Activated CD8-positive, alpha-beta memory T cell treated with anti-CD3 and anti-CD28 coated beads for 36 hours (primary cell): ENCODE results near the gene ABR. TPM values are rescaled to one million over a fixed set of nuclear protein-coding genes. Genes with fewer than 3 reads are reported as not detected.
"Not testable (repeated sequence)": the region's sequence is repeated elsewhere in the genome, so short reads cannot be mapped to it uniquely, and the experiment has no call there.

Source experiments
- CTCF ChIA-PET: fragments of 350-600 bp; sonication (Branson Sonifier 250); formaldehyde crosslinking; loops from one replicate; lab custom pipeline; 2021; ENCODE audit warnings: antibody characterized with exemption; lab: Charles Lee
- POLR2A ChIA-PET: fragments of 350-600 bp; sonication (Branson Sonifier 250); formaldehyde crosslinking; loops from one replicate; lab custom pipeline; 2021; ENCODE audit warnings: antibody characterized with exemption; lab: Charles Lee
- total RNA-seq, 2 experiments: library from RNA; stranded (reverse); gene quantifications; one replicate each; pipeline ENCODE4 v1.2.3, GENCODE V29; 2021

The ABR gene
- total RNA-seq, 2 experiments from 2014 or later = 52.5 to 56.2 TPM

- ChIA-PET POLR2A (no interaction called here), CTCF (no interaction called here)
Observed at GRCh38 chr17:1111599-1112443, 68.0 kb downstream of the ABR start.

- POLR2A ChIA-PET = no interaction called here
- CTCF ChIA-PET = interaction anchor here (0.5 to 1.5 kb wide), 3 partner anchors 12 to 934 kb away, joined by 3 to 10 read pairs (median 3); no protein-coding TSS in a partner anchor
Observed at GRCh38 chr17:1110862-1111598, 68.8 kb downstream of the ABR start.

GRCh38 chr17:1110541-1110861, 69.3 kb downstream of the ABR start:
- ChIA-PET CTCF (interaction anchor here (0.5 to 1.5 kb wide), 3 partner anchors 13 to 933 kb away, joined by 3 to 10 read pairs (median 3); no protein-coding TSS in a partner anchor), POLR2A (no interaction called here)

- ChIA-PET CTCF (interaction anchor here (0.5 to 1.5 kb wide), 3 partner anchors 14 to 933 kb away, joined by 3 to 10 read pairs (median 3); no protein-coding TSS in a partner anchor), POLR2A (interaction anchor here (0.6 kb wide), 1 partner anchor 27 kb away, joined by 4 read pairs; no protein-coding TSS in a partner anchor)
Observed at GRCh38 chr17:1109606-1110540, 69.9 kb downstream of the ABR start.

- CTCF ChIA-PET = interaction anchor here (0.8 to 1.3 kb wide), 3 partner anchors 12 to 92 kb away, joined by 3 read pairs; no protein-coding TSS in a partner anchor
Observed at GRCh38 chr17:1108765-1109605, 70.8 kb downstream of the ABR start.

GRCh38 chr17:1108478-1108764, 71.4 kb downstream of the ABR start:
- ChIA-PET POLR2A (interaction anchor here (0.5 to 0.8 kb wide), 2 partner anchors 92 to 281 kb away, joined by 3 read pairs; no protein-coding TSS in a partner anchor), CTCF (interaction anchor here (0.8 to 1.3 kb wide), 3 partner anchors 11 to 92 kb away, joined by 3 read pairs; no protein-coding TSS in a partner anchor)

More at GRCh38 chr17:1108765-1109605, 70.8 kb downstream of the ABR start:
- POLR2A ChIA-PET = interaction anchor here (0.5 to 0.8 kb wide), 2 partner anchors 92 to 280 kb away, joined by 3 read pairs; no protein-coding TSS in a partner anchor

GRCh38 chr17:1107777-1108477, 71.9 kb downstream of the ABR start:
- CTCF ChIA-PET = interaction anchor here (1.2 to 1.3 kb wide), 2 partner anchors 11 to 15 kb away, joined by 3 read pairs; no protein-coding TSS in a partner anchor

GRCh38 chr17:1107083-1107776, 72.6 kb downstream of the ABR start:
- POLR2A ChIA-PET = no interaction called here
- CTCF ChIA-PET = interaction anchor here (0.6 kb wide), 1 partner anchor 54 kb away, joined by 3 read pairs; no protein-coding TSS in a partner anchor

More at GRCh38 chr17:1107777-1108477, 71.9 kb downstream of the ABR start:
- POLR2A ChIA-PET = no interaction called here

- ChIA-PET CTCF (no interaction called here), POLR2A (no interaction called here)
Observed at GRCh38 chr17:1104222-1104621, 75.6 kb downstream of the ABR start.

- ChIA-PET CTCF (no interaction called here), POLR2A (no interaction called here)
Observed at GRCh38 chr17:1100382-1100781, 79.4 kb downstream of the ABR start.

GRCh38 chr17:1099242-1099641, 80.5 kb downstream of the ABR start:
- POLR2A ChIA-PET = no interaction called here
- CTCF ChIA-PET = interaction anchor here (1.0 kb wide), 1 partner anchor 23 kb away, joined by 3 read pairs; no protein-coding TSS in a partner anchor

GRCh38 chr17:1097972-1098744, 81.6 kb downstream of the ABR start:
- CTCF ChIA-PET = interaction anchor here (0.7 kb wide), 1 partner anchor 207 kb away, joined by 4 read pairs; no protein-coding TSS in a partner anchor
- POLR2A ChIA-PET = not testable (repeated sequence)

- POLR2A ChIA-PET = no interaction called here
- CTCF ChIA-PET = interaction anchor here (1.6 kb wide), 1 partner anchor 16 kb away, joined by 3 read pairs; no protein-coding TSS in a partner anchor
Observed at GRCh38 chr17:1096215-1096614, 83.6 kb downstream of the ABR start.

- CTCF ChIA-PET = interaction anchor here (1.6 kb wide), 1 partner anchor 15 kb away, joined by 3 read pairs; no protein-coding TSS in a partner anchor
Observed at GRCh38 chr17:1095853-1096173, 84.0 kb downstream of the ABR start.

GRCh38 chr17:1095090-1095852, 84.5 kb downstream of the ABR start:
- ChIA-PET CTCF (interaction anchor here (1.6 kb wide), 1 partner anchor 15 kb away, joined by 3 read pairs; no protein-coding TSS in a partner anchor), POLR2A (no interaction called here)

More at GRCh38 chr17:1095853-1096173, 84.0 kb downstream of the ABR start:
- POLR2A ChIA-PET = no interaction called here
